IMR-90 (cell line): ENCODE measurements around the gene NUP58. TPM values are rescaled to one million over a fixed set of nuclear protein-coding genes. Genes with fewer than 3 reads are reported as not detected.

Experiments used
- ATAC-seq: fragments of 200-7000 bp; cut with Tn5 transposase; 2 replicates; pipeline ENCODE4 v1.9.1; 2020; ENCODE audit warnings: low read depth, mild to moderate bottlenecking, moderate library complexity
- BruUV-seq: library from RNA; stranded (reverse); fragments of 400-500 nt; replicated peaks from 2 replicates; lab custom pipeline; 2021; lab: Mats Ljungman, UMichigan
- CTCF ChIA-PET: fragments of 300-600 bp; formaldehyde crosslinking; extraction: SDS; loops from one replicate; lab custom pipeline; 2021; ENCODE audit warnings: antibody characterized with exemption; lab: Yijun Ruan, JAX
- POLR2A ChIA-PET: fragments of 300-600 bp; sonication (Branson Sonifier 250); formaldehyde crosslinking; loops from one replicate; lab custom pipeline; 2022; ENCODE audit warnings: antibody characterized with exemption; ENCODE audit not compliant: unreplicated experiment; lab: Charles Lee
- DNase-seq: peaks from one replicate; pipeline ENCODE4 v3.0.0; 2013
- H2AFZ ChIP-seq: replicated peaks from 2 replicates; pipeline ENCODE3; 2013; ENCODE audit warnings: low read length, mild to moderate bottlenecking; ENCODE audit not compliant: poor library complexity
- H2AK5ac ChIP-seq: 2 replicates; pipeline ENCODE4 v1.6.1; 2013; ENCODE audit warnings: low read depth, low read length, inconsistent platforms
- H2AK9ac ChIP-seq: replicated peaks from 2 replicates; pipeline ENCODE3; 2013; ENCODE audit warnings: mild to moderate bottlenecking, low read depth, low read length, moderate library complexity; ENCODE audit not compliant: poor library complexity
- H2BK120ac ChIP-seq: 2 replicates; pipeline ENCODE4 v1.6.1; 2013; ENCODE audit warnings: low read depth, low read length, inconsistent platforms
- H2BK15ac ChIP-seq: 3 replicates; pipeline ENCODE4 v1.6.1; 2013; ENCODE audit warnings: low read depth, low read length, inconsistent platforms
- H2BK20ac ChIP-seq: 2 replicates; pipeline ENCODE4 v1.6.1; 2013; ENCODE audit warnings: low read depth, mild to moderate bottlenecking, inconsistent platforms, low read length, moderate library complexity
- H2BK5ac ChIP-seq: 2 replicates; pipeline ENCODE4 v1.6.1; 2013; ENCODE audit warnings: mild to moderate bottlenecking, low read depth, low read length, inconsistent platforms; ENCODE audit not compliant: poor library complexity, severe bottlenecking
- H3K14ac ChIP-seq: replicated peaks from 2 replicates; pipeline ENCODE4 v1.6.1; 2013; ENCODE audit warnings: low read depth, low read length, inconsistent platforms
- H3K18ac ChIP-seq: 2 replicates; pipeline ENCODE4 v1.6.1; 2013; ENCODE audit warnings: low read depth, low read length, control low read depth
- H3K23ac ChIP-seq: 2 replicates; pipeline ENCODE4 v1.6.1; 2013; ENCODE audit warnings: low read depth, low read length, inconsistent platforms
- H3K27ac ChIP-seq: 2 replicates; pipeline ENCODE4 v1.5.1; 2013; ENCODE audit warnings: mild to moderate bottlenecking, control low read depth, low read length; ENCODE audit not compliant: insufficient read depth
- H3K27me3 ChIP-seq: 2 replicates; pipeline ENCODE4 v1.6.1; 2013; ENCODE audit warnings: low read length; ENCODE audit not compliant: control insufficient read depth, insufficient read depth
- H3K36me3 ChIP-seq: 2 replicates; pipeline ENCODE4 v1.6.1; 2013; ENCODE audit warnings: low read length, mixed read lengths; ENCODE audit not compliant: control insufficient read depth, insufficient read depth
- H3K4ac ChIP-seq: 2 replicates; pipeline ENCODE4 v1.6.1; 2013; ENCODE audit warnings: low read depth, low read length, inconsistent platforms
- H3K4me1 ChIP-seq: 2 replicates; pipeline ENCODE4 v1.6.1; 2013; ENCODE audit warnings: low read length, mixed read lengths; ENCODE audit not compliant: control insufficient read depth, insufficient read depth
- H3K4me2 ChIP-seq: 2 replicates; pipeline ENCODE4 v1.6.1; 2013; ENCODE audit warnings: low read depth, mild to moderate bottlenecking, control low read depth, low read length, moderate library complexity
- H3K4me3 ChIP-seq: 2 replicates; pipeline ENCODE4 v1.5.1; 2013; ENCODE audit warnings: low read depth, mild to moderate bottlenecking, control low read depth, low read length, moderate library complexity; ENCODE audit not compliant: insufficient read depth
- H3K56ac ChIP-seq: 2 replicates; pipeline ENCODE4 v1.6.1; 2013; ENCODE audit warnings: low read length, inconsistent platforms; ENCODE audit not compliant: insufficient read depth; ENCODE audit errors: extremely low read depth
- H3K79me1 ChIP-seq, 2 experiments: 2 replicates each; pipeline ENCODE4 v1.6.1; 2013; ENCODE audit warnings: low read length in 2 of 2, inconsistent platforms in 1 of 2, low read depth in 1 of 2
- H3K9ac ChIP-seq: 2 replicates; pipeline ENCODE4 v1.6.1; 2013; ENCODE audit warnings: low read depth, low read length, control low read depth
- H3K9me1 ChIP-seq: 2 replicates; pipeline ENCODE4 v1.6.1; 2013; ENCODE audit warnings: low read length, inconsistent platforms; ENCODE audit not compliant: insufficient read depth
- H3K9me3 ChIP-seq: 2 replicates; pipeline ENCODE4 v1.6.1; 2013; ENCODE audit warnings: low read length; ENCODE audit not compliant: control insufficient read depth, insufficient read depth
- H4K20me1 ChIP-seq: 2 replicates; pipeline ENCODE4 v1.6.1; 2013; ENCODE audit warnings: low read length, inconsistent platforms; ENCODE audit not compliant: insufficient read depth
- H4K5ac ChIP-seq: 2 replicates; pipeline ENCODE4 v1.6.1; 2013; ENCODE audit warnings: mild to moderate bottlenecking, low read depth, low read length, control low read depth
- H4K8ac ChIP-seq, 2 experiments: 2 replicates each; pipeline ENCODE4 v1.6.1; 2013; ENCODE audit warnings: low read depth in 2 of 2, low read length in 2 of 2, control low read depth in 1 of 2, inconsistent platforms in 1 of 2
- H4K91ac ChIP-seq: 2 replicates; pipeline ENCODE4 v1.6.1; 2013; ENCODE audit warnings: low read depth, low read length, inconsistent platforms; ENCODE audit not compliant: insufficient read depth
- BHLHE40 ChIP-seq: fragments of 150-350 bp; IDR thresholded peaks from 2 replicates; pipeline ENCODE4 v1.6.1; 2016; ENCODE audit warnings: mild to moderate bottlenecking, low read depth, low read length
- CEBPB ChIP-seq: IDR thresholded peaks from 2 replicates; pipeline ENCODE4 v1.6.1; 2012; ENCODE audit warnings: low read depth, low read length, improper control_type of control experiment
- CTCF ChIP-seq: conservative IDR thresholded peaks from 2 replicates; pipeline ENCODE4 v1.5.1; 2012; ENCODE audit warnings: mild to moderate bottlenecking, low read depth, low read length, improper control_type of control experiment
- FOS ChIP-seq: fragments of 150-350 bp; IDR thresholded peaks from 2 replicates; pipeline ENCODE4 v1.6.1; 2016; ENCODE audit warnings: low read depth, low read length
- MAFK ChIP-seq: IDR thresholded peaks from 2 replicates; pipeline ENCODE4 v1.6.1; 2012; ENCODE audit warnings: low read depth, low read length, improper control_type of control experiment
- RAD21 ChIP-seq: IDR thresholded peaks from 2 replicates; pipeline ENCODE4 v1.6.1; 2012; ENCODE audit warnings: low read length, improper control_type of control experiment
- RCOR1 ChIP-seq: IDR thresholded peaks from 2 replicates; pipeline ENCODE4 v1.6.1; 2012; ENCODE audit warnings: mild to moderate bottlenecking, low read length, improper control_type of control experiment; ENCODE audit not compliant: insufficient replicate concordance
- RFX5 ChIP-seq: IDR thresholded peaks from 2 replicates; pipeline ENCODE4 v1.8.0; 2012; ENCODE audit warnings: low read depth, mild to moderate bottlenecking, low read length, moderate library complexity
- SMC3 ChIP-seq: fragments of 150-350 bp; IDR thresholded peaks from 2 replicates; pipeline ENCODE4 v1.6.1; 2016; ENCODE audit warnings: low read depth, mild to moderate bottlenecking, antibody characterized with exemption, low read length, moderate library complexity
- WGBS, 2 experiments: methylation state at CpG; one replicate each; pipeline versions ENCODE4 v1.1.5 to v1.1.7; 2013; ENCODE audit warnings: missing lambda C conversion rate in 2 of 2; ENCODE audit not compliant: insufficient read length in 1 of 2; ENCODE audit errors: extremely low coverage in 2 of 2; 5-methylcytosine and 5-hydroxymethylcytosine counted together
- dilution Hi-C: fragments of 300-500 bp; cut with HindIII; formaldehyde crosslinking; loops from one replicate; pipeline ENCODE4 v1.14.3; 2018; ENCODE audit warnings: low sequenced_read_pairs; ENCODE audit not compliant: unreplicated experiment
- in situ Hi-C: fragments of 300-500 bp; cut with MboI; formaldehyde crosslinking; loops from 3 replicates; pipeline ENCODE4 v1.14.3; 2019; ENCODE audit warnings: low sequenced_read_pairs, inconsistent platforms, mixed read lengths
- intact Hi-C: fragments of 100-400 bp; cut with micrococcal nuclease; formaldehyde crosslinking; loops from 2 replicates; pipeline ENCODE4 v1.10.0; 2022
- polyA plus RNA-seq, 3 experiments: library from polyadenylated mRNA; depleted of rRNA; stranded (reverse); fragments of >200 nt; gene quantifications; 2 replicates each; pipeline ENCODE4 v1.2.3, GENCODE V29; 2012; ENCODE audit warnings: low replicate concordance in 1 of 3
- total RNA-seq: library from RNA; depleted of rRNA; stranded (reverse); fragments of >200 nt; gene quantifications from 2 replicates; pipeline ENCODE4 v1.2.3, GENCODE V29; 2012

NUP58 gene
- total and polyA plus RNA-seq, 2 of the 4 experiments (the other 2 are of a cell fraction): 29.7 to 50.7 TPM

GRCh38 chr13:25267715-25268114, 33.7 kb upstream of the NUP58 start:
- peaks cover 8% of the 10 kb centered on the region; the same call in 1 of the 2 replicates for H4K20me1 ChIP-seq
- H4K8ac ChIP-seq: no peak overlapping the region
- H2BK120ac ChIP-seq: no peak overlapping the region
- CTCF ChIA-PET: interaction anchor here (0.6 kb wide), 1 partner anchor 10 kb away, joined by 5 read pairs; no protein-coding TSS in a partner anchor
- dilution Hi-C loops (no loop called here), in situ Hi-C loops (no loop called here), intact Hi-C loops (no loop called here)
- H2AK5ac ChIP-seq: no peak overlapping the region
- H3K36me3 ChIP-seq: peaks cover 22% of the 10 kb centered on the region
- 80% methylated on average over 1 of the region's 1 CpG; no CpG with 5 or more reads in 1 of the 2 experiments for WGBS, 2 experiments
- H2BK20ac ChIP-seq: no peak overlapping the region
- TF ChIP-seq RFX5 (no peak), CTCF (peak; percentile 35), BHLHE40 (no peak), FOS (no peak), RAD21 (peak; percentile 31; the same call in 1 of the 2 replicates), MAFK (no peak), RCOR1 (no peak), CEBPB (0 out of 2 replicates have a peak, but pooled peaks have one; percentile 4), SMC3 (peak; percentile 33; the same call in 1 of the 2 replicates)
- no peak overlapping the region for H3K56ac ChIP-seq
- ATAC-seq (no peak), DNase-seq (peak; percentile 26)
- H3K4me3 ChIP-seq: no peak overlapping the region
- H3K79me1 ChIP-seq: peaks cover 25 to 29% of the 10 kb centered on the region in 2 experiments
- no TSS peak for BruUV-seq
- peaks cover 4% of the 10 kb centered on the region; the same call in 1 of the 2 replicates for H3K9me1 ChIP-seq
- no peak overlapping the region for H2AFZ ChIP-seq
- H3K27me3 ChIP-seq: no peaks in the 10 kb centered on the region
- H3K27ac ChIP-seq: no peak overlapping the region
- H2BK15ac ChIP-seq: no peak overlapping the region
- H4K5ac ChIP-seq: no peak overlapping the region
- no peak overlapping the region for H3K14ac ChIP-seq
- no peak overlapping the region for H4K91ac ChIP-seq
- H3K4me2 ChIP-seq: no peak overlapping the region
- H2BK5ac ChIP-seq: no peak overlapping the region
- H3K9me3 ChIP-seq: no peaks in the 10 kb centered on the region
- H3K23ac ChIP-seq: no peak overlapping the region
- no peak overlapping the region for H3K4ac ChIP-seq
- H3K4me1 ChIP-seq: no peaks in the 10 kb centered on the region
- no peak overlapping the region for H3K9ac ChIP-seq
- H3K18ac ChIP-seq: no peak overlapping the region
- H2AK9ac ChIP-seq: no peak overlapping the region
- POLR2A ChIA-PET: no interaction called here
